Stomach smooth muscle (tissue), 2 donors: ENCODE measurements around the gene VWA3A.
"Not testable (repeated sequence)": the region's sequence is repeated elsewhere in the genome, so short reads cannot be mapped to it uniquely, and the experiment has no call there.

Experiments used
- H3K27ac ChIP-seq: one replicate; pipeline ENCODE4 v1.7.0; 2013; ENCODE audit warnings: mild to moderate bottlenecking, low read length, inconsistent platforms
- H3K27me3 ChIP-seq, 2 donors: one replicate each; pipeline ENCODE4 v1.7.0; 2013; ENCODE audit warnings: low read length in 2 of 2; ENCODE audit not compliant: insufficient read depth in 2 of 2, control insufficient read depth in 1 of 2
- H3K36me3 ChIP-seq, 2 donors: one replicate each; pipeline ENCODE4 v1.7.0; 2013; ENCODE audit warnings: low read length in 2 of 2; ENCODE audit not compliant: control insufficient read depth in 2 of 2, insufficient read depth in 2 of 2
- H3K4me1 ChIP-seq: one replicate; pipeline ENCODE4 v1.7.0; 2013; ENCODE audit warnings: low read length; ENCODE audit not compliant: control insufficient read depth, insufficient read depth
- H3K4me3 ChIP-seq, 2 donors: one replicate each; pipeline ENCODE4 v1.7.0; 2013; ENCODE audit warnings: low read length in 2 of 2
- H3K9ac ChIP-seq, 2 donors: one replicate each; pipeline ENCODE4 v1.7.0; 2013; ENCODE audit warnings: low read length in 2 of 2, mild to moderate bottlenecking in 1 of 2
- H3K9me3 ChIP-seq, 2 donors: one replicate each; pipeline ENCODE4 v1.7.0; 2013; ENCODE audit warnings: low read length in 2 of 2; ENCODE audit not compliant: control insufficient read depth in 2 of 2
- donor health status: healthy.
- donor health status: Pancreatic carcinoma.

The VWA3A gene

DNA sequence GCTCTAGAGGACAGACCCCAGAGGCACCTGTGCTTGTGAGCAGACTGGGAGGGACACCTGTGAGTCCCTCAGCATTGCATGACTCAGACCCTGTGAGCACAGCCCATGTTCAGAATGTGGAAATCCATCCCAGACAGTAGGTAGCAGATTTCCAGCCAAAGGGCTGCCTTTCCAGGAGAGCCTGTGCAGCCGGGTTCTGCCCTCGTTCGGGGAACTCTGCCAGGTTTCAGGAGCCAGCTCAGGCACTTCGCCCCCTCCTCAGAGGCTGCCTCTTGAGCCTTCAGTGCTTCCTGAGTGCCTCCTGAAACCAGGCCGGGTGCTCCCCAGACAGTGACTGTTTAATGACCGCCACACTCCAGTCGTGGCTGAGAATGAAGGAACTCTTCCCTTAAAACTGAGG lies 46.7 kb downstream of the VWA3A start:
- H3K4me1 ChIP-seq = no peaks in the 10 kb centered on the region
- H3K27me3 ChIP-seq = peaks cover 0 to 3% of the 10 kb centered on the region in 2 donors
- no peak overlapping the region for H3K4me3 ChIP-seq
- H3K9me3 ChIP-seq = no peaks in the 10 kb centered on the region
- H3K9ac ChIP-seq = no peak overlapping the region
- H3K27ac ChIP-seq = no peak overlapping the region
- no peaks in the 10 kb centered on the region for H3K36me3 ChIP-seq

DNA sequence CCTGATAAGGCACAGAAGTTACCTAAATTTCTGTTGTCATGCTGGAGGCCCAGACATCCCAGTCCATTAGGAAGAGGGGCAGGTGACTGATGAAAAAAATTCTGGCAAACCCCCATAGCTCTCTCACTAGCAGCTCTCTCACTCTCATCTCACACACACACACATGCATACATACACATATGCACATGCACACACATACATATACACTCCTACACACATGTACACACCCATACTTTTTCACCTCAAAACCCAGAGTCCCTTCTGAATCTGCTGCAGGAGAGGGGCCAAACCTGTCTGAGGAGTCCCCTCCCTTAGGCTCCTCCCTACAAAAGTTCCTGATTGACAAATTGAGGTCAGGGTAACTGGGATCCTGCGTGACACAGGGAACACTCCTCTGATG lies 47.4 kb downstream of the VWA3A start:
- no peak overlapping the region for H3K9ac ChIP-seq
- H3K4me3 ChIP-seq = no peak overlapping the region
- no peaks in the 10 kb centered on the region for H3K36me3 ChIP-seq
- no peaks in the 10 kb centered on the region for H3K4me1 ChIP-seq
- peaks cover 0 to 3% of the 10 kb centered on the region in 2 donors for H3K27me3 ChIP-seq
- H3K9me3 ChIP-seq = no peaks in the 10 kb centered on the region
- no peak overlapping the region for H3K27ac ChIP-seq

DNA sequence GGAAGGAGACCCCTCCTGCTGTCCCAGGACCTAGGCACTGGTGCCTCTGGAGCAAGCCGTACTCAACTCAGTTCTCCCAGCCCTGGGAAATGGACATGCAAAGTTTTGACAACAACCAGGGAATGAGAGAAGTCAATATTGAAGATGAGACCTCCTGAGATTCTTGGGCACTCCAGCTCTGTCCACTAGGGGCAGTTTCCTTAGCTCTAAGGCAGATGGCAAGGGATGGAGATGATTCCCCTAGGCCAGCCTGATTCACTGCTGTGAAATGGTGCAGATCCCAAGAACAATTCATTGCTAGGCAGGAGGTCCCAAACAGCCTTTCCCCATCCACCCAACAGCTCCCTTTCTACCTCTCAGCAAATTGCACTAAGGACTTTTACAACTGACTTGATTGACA lies 49.4 kb downstream of the VWA3A start:
- Histone ChIP-seq H3K4me3 (no peak overlapping the region), H3K27ac (no peak overlapping the region), H3K27me3 (peaks cover 0 to 3% of the 10 kb centered on the region in 2 donors), H3K9me3 (no peaks in the 10 kb centered on the region), H3K9ac (no peak overlapping the region), H3K36me3 (no peaks in the 10 kb centered on the region), H3K4me1 (no peaks in the 10 kb centered on the region)

DNA sequence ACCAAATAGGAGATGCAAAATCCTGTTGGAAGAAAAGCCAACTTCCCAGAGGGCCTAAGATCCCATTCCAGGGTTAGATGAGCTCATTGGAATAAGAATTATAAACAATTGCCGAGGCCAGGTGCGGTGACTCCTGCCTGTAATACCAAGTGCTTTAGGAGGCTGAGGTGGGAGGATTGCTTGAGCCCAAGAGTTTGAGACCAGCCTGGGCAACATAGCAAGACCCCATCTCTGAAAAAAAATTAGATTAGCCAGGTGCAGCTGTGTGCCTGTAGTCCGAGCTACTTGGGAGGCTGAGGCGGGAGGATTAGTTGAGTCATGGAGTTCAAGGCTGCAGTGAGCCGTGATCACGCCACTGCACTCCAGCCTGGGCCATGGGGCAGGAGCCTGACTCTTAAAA lies 52.2 kb downstream of the VWA3A start:
- no peaks in the 10 kb centered on the region for H3K4me1 ChIP-seq
- H3K27me3 ChIP-seq = peaks cover 0 to 3% of the 10 kb centered on the region in 2 donors
- H3K9me3 ChIP-seq = no peaks in the 10 kb centered on the region
- H3K9ac ChIP-seq = no peak overlapping the region
- H3K4me3 ChIP-seq = no peak overlapping the region
- H3K27ac ChIP-seq = no peak overlapping the region
- no peaks in the 10 kb centered on the region for H3K36me3 ChIP-seq

DNA sequence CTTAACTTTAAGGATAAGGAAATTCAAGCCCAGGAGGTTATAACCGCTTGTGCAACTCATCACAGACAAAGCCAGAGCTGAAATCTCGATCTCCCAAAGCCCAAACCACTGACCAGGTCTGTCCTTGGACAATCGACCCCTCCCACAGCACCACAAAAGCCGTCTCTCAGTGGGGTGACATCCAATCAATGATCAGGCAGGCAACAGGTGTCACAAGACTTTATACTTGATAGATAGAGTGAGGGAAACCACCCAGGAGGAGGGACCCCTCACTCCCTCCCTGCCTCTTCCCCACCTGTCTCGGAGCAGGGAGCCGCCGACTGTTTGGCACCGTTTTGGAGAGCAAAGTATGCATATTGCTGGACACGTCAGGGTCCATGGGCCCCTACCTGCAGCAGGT lies 55.5 kb downstream of the VWA3A start:
- H3K4me3 ChIP-seq = no peak overlapping the region
- no peaks in the 10 kb centered on the region for H3K4me1 ChIP-seq
- no peak overlapping the region for H3K9ac ChIP-seq
- no peaks in the 10 kb centered on the region for H3K27me3 ChIP-seq
- no peaks in the 10 kb centered on the region for H3K9me3 ChIP-seq
- H3K27ac ChIP-seq = no peak overlapping the region
- H3K36me3 ChIP-seq = no peaks in the 10 kb centered on the region

DNA sequence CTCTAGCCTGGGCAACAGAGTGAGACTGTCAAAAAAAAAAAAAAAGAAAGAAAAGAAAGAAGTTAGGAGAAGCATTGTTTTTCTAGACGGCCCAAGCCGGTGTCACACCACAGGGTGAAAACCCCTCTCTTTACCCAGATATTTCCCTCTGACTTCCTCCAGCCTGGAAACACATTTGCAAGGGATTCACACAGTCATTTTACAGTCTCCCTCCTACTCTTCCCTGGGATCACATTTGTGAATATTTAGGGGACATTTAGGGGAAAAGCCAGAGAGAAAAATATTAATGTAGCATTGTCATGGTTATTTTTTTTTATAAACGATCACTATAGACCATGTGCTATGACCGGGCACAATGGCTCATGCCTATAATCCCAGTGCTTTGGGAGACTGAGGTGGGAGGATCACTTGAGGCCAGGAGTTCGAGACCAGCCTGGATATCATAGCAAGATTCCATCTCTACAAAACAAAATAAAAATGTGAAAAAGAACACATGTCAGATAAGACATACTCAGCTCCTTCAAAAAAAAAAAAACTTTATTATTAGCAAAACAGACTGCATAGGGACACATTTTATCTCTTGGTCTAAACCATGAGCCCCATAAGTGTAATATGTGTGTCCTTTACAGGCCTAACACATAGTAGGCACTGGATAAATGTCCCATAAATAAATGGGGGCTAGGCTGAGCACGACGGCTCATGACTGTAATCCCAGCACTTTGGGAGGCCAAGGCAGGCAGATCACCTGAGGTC lies 59.1 kb downstream of the VWA3A start:
- no peaks in the 10 kb centered on the region for H3K4me1 ChIP-seq

DNA sequence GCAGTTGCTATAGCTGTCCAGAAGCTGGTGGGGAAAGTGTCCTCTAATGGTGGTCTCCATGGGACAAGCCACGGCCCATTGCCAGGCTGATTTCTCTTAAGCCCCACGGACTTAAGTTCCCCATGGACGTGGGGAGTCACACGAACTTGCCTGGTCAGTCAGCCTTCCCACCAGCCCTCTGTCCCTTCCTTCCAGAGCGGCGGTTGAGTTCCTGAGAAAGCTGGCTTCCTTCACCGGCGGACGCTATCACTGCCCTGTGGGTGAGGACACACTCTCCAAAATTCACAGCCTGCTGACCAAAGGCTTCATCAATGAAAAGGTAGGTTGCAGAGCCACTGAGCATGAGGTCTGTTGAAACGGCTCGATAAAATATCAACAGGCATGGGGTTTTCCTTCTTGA lies 60.0 kb downstream of the VWA3A start:
- H3K36me3 ChIP-seq = no peaks in the 10 kb centered on the region
- no peak overlapping the region for H3K27ac ChIP-seq
- no peaks in the 10 kb centered on the region for H3K27me3 ChIP-seq
- H3K4me3 ChIP-seq = no peak overlapping the region
- no peak overlapping the region for H3K9ac ChIP-seq
- H3K4me1 ChIP-seq = no peaks in the 10 kb centered on the region
- H3K9me3 ChIP-seq = no peaks in the 10 kb centered on the region

More for the DNA sequence above, 59.1 kb downstream of the VWA3A start:
- no peak overlapping the region for H3K27ac ChIP-seq
- no peaks in the 10 kb centered on the region for H3K36me3 ChIP-seq
- H3K9ac ChIP-seq = no peak overlapping the region
- H3K27me3 ChIP-seq = no peaks in the 10 kb centered on the region
- H3K4me3 ChIP-seq = no peak overlapping the region
- H3K9me3 ChIP-seq = no peaks in the 10 kb centered on the region

DNA sequence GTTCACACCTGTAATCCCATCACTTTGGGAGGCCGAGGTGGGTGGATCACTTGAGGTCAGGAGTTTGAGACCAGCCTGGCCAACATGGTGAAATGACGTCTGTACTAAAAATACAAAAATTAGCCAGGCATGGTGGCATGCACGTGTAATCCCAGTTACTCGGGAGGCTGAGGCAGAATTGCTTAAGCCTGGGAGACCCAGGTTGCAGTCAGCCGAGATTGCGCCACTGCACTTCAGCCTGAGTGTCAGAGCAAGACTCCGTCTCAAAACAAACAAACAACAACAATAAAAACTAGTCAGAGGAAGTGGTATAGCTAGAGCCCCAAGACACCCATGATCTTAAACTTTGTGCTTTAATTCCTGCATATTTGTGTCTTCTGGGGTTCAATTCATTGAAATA lies 60.7 kb downstream of the VWA3A start:
- H3K27me3 ChIP-seq, H3K9ac ChIP-seq, H3K4me1 ChIP-seq, H3K36me3 ChIP-seq, H3K27ac ChIP-seq, H3K9me3 ChIP-seq, H3K4me3 ChIP-seq: not testable (repeated sequence)

DNA sequence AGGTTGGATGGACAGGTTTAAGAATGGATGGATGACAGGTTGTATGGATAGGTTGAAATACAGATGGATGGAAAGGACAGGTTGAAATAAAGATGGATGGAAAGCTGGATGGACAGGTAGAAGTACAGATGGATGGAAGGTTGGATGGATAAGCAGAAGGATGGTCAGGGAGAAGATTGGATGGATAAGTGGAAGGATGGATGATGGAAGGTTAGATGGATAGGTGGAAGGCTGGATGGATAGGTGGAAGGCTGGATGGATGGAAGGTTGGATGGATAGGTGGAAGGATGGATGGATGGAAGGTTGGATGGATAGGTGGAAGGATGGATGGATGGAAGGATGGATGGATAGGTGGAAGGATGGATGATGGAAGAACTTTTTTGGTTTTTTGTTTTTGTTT lies 69.1 kb downstream of the VWA3A start:
- H3K9me3 ChIP-seq = peaks cover 0 to under 1% of the 10 kb centered on the region in 2 donors
- no peak overlapping the region for H3K4me3 ChIP-seq
- H3K9ac ChIP-seq = no peak overlapping the region
- H3K27ac ChIP-seq = no peak overlapping the region
- no peaks in the 10 kb centered on the region for H3K4me1 ChIP-seq
- no peaks in the 10 kb centered on the region for H3K36me3 ChIP-seq
- H3K27me3 ChIP-seq = peaks cover 8 to 13% of the 10 kb centered on the region in 2 donors

DNA sequence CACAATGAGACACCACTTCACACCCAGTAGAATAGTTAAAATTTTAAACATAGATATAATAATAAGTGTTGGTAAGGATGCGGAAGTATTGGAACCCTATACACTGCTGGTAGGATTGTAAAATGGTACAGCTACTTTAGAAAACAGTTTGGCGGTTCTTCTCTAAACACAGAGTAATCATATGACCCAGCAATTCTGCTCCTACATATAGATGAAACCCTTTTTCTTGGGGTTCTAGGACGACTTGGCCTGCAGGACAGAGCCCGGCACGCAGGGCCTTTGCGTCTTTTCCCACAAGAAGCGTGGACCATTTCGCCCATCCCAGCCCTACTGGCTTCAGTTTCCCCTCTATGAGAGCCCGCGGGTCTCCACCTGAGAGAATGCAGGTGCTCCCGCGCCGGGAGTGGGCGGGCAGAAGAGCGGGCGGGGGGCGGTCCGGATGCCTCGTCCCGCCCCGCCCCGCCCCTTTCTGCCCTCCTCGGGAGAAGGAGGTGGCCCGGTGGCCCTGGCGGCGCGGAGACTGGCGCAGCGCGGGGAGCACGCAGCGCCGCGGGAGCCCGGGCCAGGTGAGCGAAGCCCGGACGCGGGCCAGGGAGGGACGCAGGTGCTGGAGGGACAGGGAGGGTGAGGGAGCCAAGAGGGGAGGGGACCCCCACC lies 69.8 kb downstream of the VWA3A start, which contains the start of gene SDR42E2:
TSS of gene SDR42E2 (plus strand) at position 508 of the 657 bp plus-strand sequence. CDS start 3,077 bp downstream, outside the sequence.
- Histone ChIP-seq H3K27me3 (peaks cover 8 to 13% of the 10 kb centered on the region in 2 donors), H3K9me3 (peaks cover 0 to 5% of the 10 kb centered on the region in 2 donors), H3K9ac (no peak within 1 kb of the TSS), H3K4me1 (no peaks in the 10 kb centered on the region), H3K4me3 (no peak within 1 kb of the TSS), H3K36me3 (no peaks in the 10 kb centered on the region), H3K27ac (no peak within 1 kb of the TSS)

DNA sequence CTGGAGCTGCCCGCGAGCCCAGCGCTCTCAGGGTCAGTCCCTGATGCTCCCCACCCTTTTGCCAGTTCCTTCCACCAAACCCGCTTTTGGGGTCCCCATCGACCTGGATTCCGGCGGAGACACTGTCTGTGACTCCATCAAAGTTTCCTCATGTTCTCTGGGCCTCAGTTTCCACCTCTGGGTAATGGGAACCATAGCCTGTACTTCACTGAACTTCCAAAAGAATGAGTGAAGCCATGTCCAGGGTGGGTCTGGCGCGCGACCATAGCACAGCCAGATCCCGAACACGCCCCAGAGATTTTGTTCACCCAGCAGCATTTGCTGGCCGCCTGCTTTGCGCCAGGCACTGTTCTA lies 70.3 kb downstream of the VWA3A start:
- Histone ChIP-seq H3K9ac (no peak overlapping the region), H3K4me3 (no peak overlapping the region), H3K4me1 (no peaks in the 10 kb centered on the region), H3K9me3 (peaks cover 0 to 5% of the 10 kb centered on the region in 2 donors), H3K36me3 (no peaks in the 10 kb centered on the region), H3K27ac (no peak overlapping the region), H3K27me3 (peaks cover 8 to 13% of the 10 kb centered on the region in 2 donors)
